ENCODE results near the gene STX3.

The STX3 gene

DNA sequence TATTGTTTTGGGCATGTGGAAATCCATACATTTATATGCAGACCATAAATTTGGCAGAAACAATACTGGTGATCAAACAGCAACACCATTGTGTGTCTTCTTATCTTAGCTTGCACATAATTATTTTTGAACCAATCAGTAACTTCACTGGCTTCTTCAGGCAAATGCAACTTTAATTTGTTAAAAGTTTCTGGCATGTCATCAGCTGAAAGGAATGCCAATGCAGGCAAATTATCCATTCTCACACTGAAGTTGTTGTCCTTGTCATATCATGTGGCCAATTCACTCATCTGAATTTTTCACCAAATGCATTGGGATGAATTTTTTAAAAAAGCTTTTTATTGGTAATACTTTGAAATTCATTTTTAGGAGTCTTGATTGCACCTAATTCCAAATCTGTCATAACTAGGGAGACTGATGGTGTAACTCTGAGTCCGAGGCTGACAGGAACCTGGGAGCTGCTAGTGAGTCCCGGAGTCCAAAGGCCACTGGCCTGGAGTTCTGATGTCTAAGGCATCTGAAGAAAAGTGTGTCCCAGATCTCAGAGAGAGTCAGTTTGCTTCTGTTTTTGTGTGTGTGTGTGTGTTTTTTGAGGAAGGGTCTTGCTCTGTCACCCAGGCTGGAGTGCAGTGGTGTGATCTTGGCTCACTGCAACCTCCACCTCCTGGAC is 24.1 kb upstream of the STX3 start:
- no peaks in the 10 kb centered on the region for H3K79me2 ChIP-seq (ENCODE audit: insufficient read depth, low read length)
- H3K9ac ChIP-seq (ENCODE audit: low read depth, low read length, poor library complexity, severe bottlenecking), result no peak overlapping the region
- no peak overlapping the region for H2AFZ ChIP-seq (ENCODE audit: low read length)
- no peaks in the 10 kb centered on the region for H3K9me3 ChIP-seq (ENCODE audit: insufficient read depth, low read depth, low read length)
- peaks cover 11% of the 10 kb centered on the region for H3K4me1 ChIP-seq (ENCODE audit: insufficient read depth, low read length, poor library complexity, severe bottlenecking)
- H3F3A ChIP-seq (ENCODE audit: low read depth), result no peaks in the 10 kb centered on the region
- no peaks in the 10 kb centered on the region for H3K36me3 ChIP-seq (ENCODE audit: insufficient read depth, low read length)
- no peak overlapping the region for H3K4me2 ChIP-seq (ENCODE audit: low read depth, low read length, poor library complexity, severe bottlenecking)
- H3K9me2 ChIP-seq (replicated peaks; ENCODE audit: low read depth, low read length), result no peaks in the 10 kb centered on the region
- TF ChIP-seq, protein P1, sequence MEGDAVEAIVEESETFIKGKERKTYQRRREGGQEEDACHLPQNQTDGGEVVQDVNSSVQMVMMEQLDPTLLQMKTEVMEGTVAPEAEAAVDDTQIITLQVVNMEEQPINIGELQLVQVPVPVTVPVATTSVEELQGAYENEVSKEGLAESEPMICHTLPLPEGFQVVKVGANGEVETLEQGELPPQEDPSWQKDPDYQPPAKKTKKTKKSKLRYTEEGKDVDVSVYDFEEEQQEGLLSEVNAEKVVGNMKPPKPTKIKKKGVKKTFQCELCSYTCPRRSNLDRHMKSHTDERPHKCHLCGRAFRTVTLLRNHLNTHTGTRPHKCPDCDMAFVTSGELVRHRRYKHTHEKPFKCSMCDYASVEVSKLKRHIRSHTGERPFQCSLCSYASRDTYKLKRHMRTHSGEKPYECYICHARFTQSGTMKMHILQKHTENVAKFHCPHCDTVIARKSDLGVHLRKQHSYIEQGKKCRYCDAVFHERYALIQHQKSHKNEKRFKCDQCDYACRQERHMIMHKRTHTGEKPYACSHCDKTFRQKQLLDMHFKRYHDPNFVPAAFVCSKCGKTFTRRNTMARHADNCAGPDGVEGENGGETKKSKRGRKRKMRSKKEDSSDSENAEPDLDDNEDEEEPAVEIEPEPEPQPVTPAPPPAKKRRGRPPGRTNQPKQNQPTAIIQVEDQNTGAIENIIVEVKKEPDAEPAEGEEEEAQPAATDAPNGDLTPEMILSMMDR (conservative IDR thresholded peaks at IDR 0.05; ENCODE audit: low read length), result no peak
- TF ChIP-seq EZH2phosphoT487 (IDR thresholded peaks at IDR 0.05; ENCODE audit: borderline replicate concordance), result no peak
- no peaks in the 10 kb centered on the region for H4K20me1 ChIP-seq (ENCODE audit: insufficient read depth, low read length, poor library complexity, severe bottlenecking)
- no peak overlapping the region for H3K4me3 ChIP-seq (ENCODE audit: low read length, poor library complexity, severe bottlenecking)
- no peaks in the 10 kb centered on the region for H3K27me3 ChIP-seq (ENCODE audit: insufficient read depth, low read length, poor library complexity, severe bottlenecking)

DNA sequence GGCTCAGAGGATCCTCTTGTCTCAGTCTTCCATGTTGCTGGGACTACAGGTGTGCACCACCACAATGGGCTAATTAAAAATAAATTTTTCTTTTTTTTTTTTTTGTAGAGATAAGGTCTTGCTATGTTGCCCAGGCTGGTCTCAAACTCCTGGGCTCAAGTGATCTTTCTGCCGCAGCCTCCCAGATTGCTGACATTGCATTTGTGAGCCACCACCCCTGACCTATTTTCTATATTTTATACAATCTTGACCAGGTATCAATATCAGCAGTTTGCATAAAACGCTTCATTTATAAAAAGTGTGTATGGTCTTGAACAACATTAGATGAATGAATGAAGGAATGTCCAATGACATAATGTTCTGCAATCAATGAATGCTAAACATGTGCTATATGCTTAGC is 9.1 kb upstream of the STX3 start:
- no peak overlapping the region for H3K4me2 ChIP-seq (ENCODE audit: low read depth, low read length, poor library complexity, severe bottlenecking)
- H3K4me3 ChIP-seq (ENCODE audit: low read length, poor library complexity, severe bottlenecking), result no peak overlapping the region
- H3K27me3 ChIP-seq (ENCODE audit: insufficient read depth, low read length, poor library complexity, severe bottlenecking), result no peaks in the 10 kb centered on the region
- TF ChIP-seq, protein P1 (conservative IDR thresholded peaks at IDR 0.05; ENCODE audit: low read length), result no peak
- no peak for TF ChIP-seq EZH2phosphoT487 (IDR thresholded peaks at IDR 0.05; ENCODE audit: borderline replicate concordance)
- H3K79me2 ChIP-seq (ENCODE audit: insufficient read depth, low read length), result no peaks in the 10 kb centered on the region
- H3K4me1 ChIP-seq (ENCODE audit: insufficient read depth, low read length, poor library complexity, severe bottlenecking), result no peaks in the 10 kb centered on the region
- no peaks in the 10 kb centered on the region for H4K20me1 ChIP-seq (ENCODE audit: insufficient read depth, low read length, poor library complexity, severe bottlenecking)
- no peaks in the 10 kb centered on the region for H3F3A ChIP-seq (ENCODE audit: low read depth)
- no peaks in the 10 kb centered on the region for H3K36me3 ChIP-seq (ENCODE audit: insufficient read depth, low read length)
- H2AFZ ChIP-seq (ENCODE audit: low read length), result no peak overlapping the region
- H3K9ac ChIP-seq (ENCODE audit: low read depth, low read length, poor library complexity, severe bottlenecking), result no peak overlapping the region
- no peaks in the 10 kb centered on the region for H3K9me3 ChIP-seq (ENCODE audit: insufficient read depth, low read depth, low read length)
- no peaks in the 10 kb centered on the region for H3K9me2 ChIP-seq (replicated peaks; ENCODE audit: low read depth, low read length)

DNA sequence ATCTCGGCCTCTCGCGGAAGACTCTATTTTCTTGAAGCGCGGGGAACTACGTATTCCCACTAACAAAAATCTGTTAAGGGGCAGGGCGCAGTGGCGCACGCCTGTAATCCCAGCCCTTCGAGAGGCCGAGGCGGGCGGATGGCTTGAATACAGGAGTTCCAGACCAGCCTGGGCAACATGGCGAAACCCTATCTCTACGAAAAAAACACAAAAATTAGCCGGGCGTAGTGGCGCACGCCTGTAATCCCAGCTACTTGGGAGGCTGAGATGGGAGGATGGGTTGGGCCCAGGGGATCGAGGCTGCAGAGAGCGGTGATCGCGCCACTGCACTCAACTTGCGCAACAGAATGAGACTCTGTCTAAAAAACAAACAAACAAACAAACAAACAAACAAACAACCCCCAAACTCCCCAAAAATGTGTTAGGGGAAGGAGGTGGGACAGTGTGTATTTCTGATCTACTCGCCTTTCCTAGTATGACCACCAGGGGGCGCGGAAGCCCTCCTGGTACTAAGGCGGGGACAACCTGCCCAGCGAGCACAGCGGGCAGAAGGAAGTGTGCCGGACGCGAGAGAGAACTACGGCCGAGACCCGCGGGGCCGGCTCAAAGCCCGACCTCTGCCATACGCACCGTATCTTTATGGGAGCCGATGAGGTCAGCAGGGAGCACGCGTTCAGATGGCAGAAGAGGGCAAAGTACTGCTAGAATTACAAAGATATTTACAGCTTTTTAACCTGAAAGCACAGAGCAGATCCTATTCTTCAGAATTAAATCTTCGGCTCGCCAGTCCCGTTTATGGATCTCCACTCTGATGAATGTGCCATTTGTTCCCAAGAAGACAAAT is 1.3 kb upstream of the STX3 start:
- H3K36me3 ChIP-seq (ENCODE audit: insufficient read depth, low read length), result no peaks in the 10 kb centered on the region
- no peaks in the 10 kb centered on the region for H3K79me2 ChIP-seq (ENCODE audit: insufficient read depth, low read length)
- H3K9ac ChIP-seq (ENCODE audit: low read depth, low read length, poor library complexity, severe bottlenecking), result peak overlapping the region; percentile 55
- no peaks in the 10 kb centered on the region for H3K9me3 ChIP-seq (ENCODE audit: insufficient read depth, low read depth, low read length)
- peak overlapping the region; percentile 84 for H3K4me2 ChIP-seq (ENCODE audit: low read depth, low read length, poor library complexity, severe bottlenecking)
- no peaks in the 10 kb centered on the region for H3F3A ChIP-seq (ENCODE audit: low read depth)
- peak overlapping the region; percentile 92 for H2AFZ ChIP-seq (ENCODE audit: low read length)
- peak overlapping the region; percentile 85 for H3K4me3 ChIP-seq (ENCODE audit: low read length, poor library complexity, severe bottlenecking)
- H3K9me2 ChIP-seq (replicated peaks; ENCODE audit: low read depth, low read length), result no peaks in the 10 kb centered on the region
- H3K4me1 ChIP-seq (ENCODE audit: insufficient read depth, low read length, poor library complexity, severe bottlenecking), result peaks cover 22% of the 10 kb centered on the region
- H3K27me3 ChIP-seq (ENCODE audit: insufficient read depth, low read length, poor library complexity, severe bottlenecking), result no peaks in the 10 kb centered on the region
- peaks cover 3% of the 10 kb centered on the region for H4K20me1 ChIP-seq (ENCODE audit: insufficient read depth, low read length, poor library complexity, severe bottlenecking)
- TF ChIP-seq, protein P1 (conservative IDR thresholded peaks at IDR 0.05; ENCODE audit: low read length), result peak; percentile 88
- no peak for TF ChIP-seq EZH2phosphoT487 (IDR thresholded peaks at IDR 0.05; ENCODE audit: borderline replicate concordance)
